ENCODE data around the gene PATL2. TPM values are rescaled to one million over a fixed set of nuclear protein-coding genes. Genes with fewer than 3 reads are reported as not detected.

Gene PATL2
- total RNA-seq, 1 donor from 2014 or later, result 11.1 TPM

- intact Hi-C loops (cut with micrococcal nuclease), result loop anchor here (1.0 kb wide), 1 partner anchor 9 kb away; no protein-coding TSS in a partner anchor
- H3K27ac Mint-ChIP-seq, result peak overlapping the region; percentile 93
- H3K4me1 Mint-ChIP-seq (ENCODE audit: low read depth), result peaks cover 70% of the 10 kb centered on the region
- H3K9me3 Mint-ChIP-seq, result no peaks in the 10 kb centered on the region
- peaks cover 4% of the 10 kb centered on the region for H3K36me3 Mint-ChIP-seq (ENCODE audit: low read depth)
- no peaks in the 10 kb centered on the region for H3K27me3 Mint-ChIP-seq (ENCODE audit: insufficient read depth)
- H3K4me3 Mint-ChIP-seq, result peak overlapping the region; percentile 78
- DNase-seq (ENCODE audit: low spot score), result no peak
Measured at GRCh38 chr15:44666210-44667038, 44.7 kb downstream of the PATL2 start.

- peak; percentile 94 for DNase-seq (ENCODE audit: low spot score)
- Mint-ChIP-seq H3K4me3 (peak within 1 kb of the TSS; percentile 95), H3K9me3 (no peaks in the 10 kb centered on the region), H3K4me1 (ENCODE audit: low read depth) (peaks cover 60% of the 10 kb centered on the region), H3K36me3 (ENCODE audit: low read depth) (peaks cover 12% of the 10 kb centered on the region), H3K27me3 (ENCODE audit: insufficient read depth) (no peaks in the 10 kb centered on the region), H3K27ac (peak within 1 kb of the TSS; percentile 94)
- intact Hi-C loops (cut with micrococcal nuclease), result loop anchor here (1.0 to 5.0 kb wide), 7 partner anchors 20 to 126 kb away; partner anchors contain the start of genes B2M, EIF3J and PATL2
Measured at GRCh38 chr15:44663410-44664308, 47.5 kb downstream of the PATL2 start, which contains the start of gene SPG11. Gene SPG11 (minus strand): TSS chr15:44663662. CDS start chr15:44663647, 15 bp downstream.

- DNase-seq (ENCODE audit: low spot score), result peak; percentile 80
- intact Hi-C loops (cut with micrococcal nuclease), result loop anchor here (1.0 to 5.0 kb wide), 8 partner anchors 21 to 126 kb away; partner anchors contain the start of genes B2M, EIF3J and PATL2
- peaks cover 52% of the 10 kb centered on the region for H3K4me1 Mint-ChIP-seq (ENCODE audit: low read depth)
Measured at GRCh38 chr15:44662478-44663409, 48.4 kb downstream of the PATL2 start.

GRCh38 chr15:44661576-44661975, 49.5 kb downstream of the PATL2 start:
- no peaks in the 10 kb centered on the region for H3K9me3 Mint-ChIP-seq

More at GRCh38 chr15:44662478-44663409, 48.4 kb downstream of the PATL2 start:
- Mint-ChIP-seq H3K4me3 (peak overlapping the region; percentile 95), H3K27ac (peak overlapping the region; percentile 94), H3K9me3 (no peaks in the 10 kb centered on the region), H3K36me3 (ENCODE audit: low read depth) (peaks cover 13% of the 10 kb centered on the region), H3K27me3 (ENCODE audit: insufficient read depth) (no peaks in the 10 kb centered on the region)

GRCh38 chr15:44659056-44659455, 52.1 kb downstream of the PATL2 start:
- intact Hi-C loops (cut with micrococcal nuclease), result no loop called here
- Mint-ChIP-seq H3K27ac (no peak overlapping the region), H3K27me3 (ENCODE audit: insufficient read depth) (no peaks in the 10 kb centered on the region), H3K4me3 (no peak overlapping the region), H3K9me3 (no peaks in the 10 kb centered on the region), H3K36me3 (ENCODE audit: low read depth) (peaks cover 27% of the 10 kb centered on the region), H3K4me1 (ENCODE audit: low read depth) (peaks cover 31% of the 10 kb centered on the region)
- DNase-seq (ENCODE audit: low spot score), result no peak

More at GRCh38 chr15:44661576-44661975, 49.5 kb downstream of the PATL2 start:
- Mint-ChIP-seq H3K36me3 (ENCODE audit: low read depth) (peaks cover 16% of the 10 kb centered on the region), H3K4me3 (peak overlapping the region; percentile 37), H3K27ac (peak overlapping the region; percentile 72), H3K27me3 (ENCODE audit: insufficient read depth) (no peaks in the 10 kb centered on the region), H3K4me1 (ENCODE audit: low read depth) (peaks cover 44% of the 10 kb centered on the region)
- DNase-seq (ENCODE audit: low spot score), result no peak
- intact Hi-C loops (cut with micrococcal nuclease), result loop anchor here (2.0 to 5.0 kb wide), 2 partner anchors 15 to 124 kb away; partner anchors contain the start of gene EIF3J

GRCh38 chr15:44657378-44657777, 53.7 kb downstream of the PATL2 start:
- H3K27me3 Mint-ChIP-seq (ENCODE audit: insufficient read depth), result no peaks in the 10 kb centered on the region
- H3K27ac Mint-ChIP-seq, result no peak overlapping the region
- peaks cover 27% of the 10 kb centered on the region for H3K4me1 Mint-ChIP-seq (ENCODE audit: low read depth)
- H3K9me3 Mint-ChIP-seq, result no peaks in the 10 kb centered on the region
- intact Hi-C loops (cut with micrococcal nuclease), result no loop called here
- peaks cover 35% of the 10 kb centered on the region for H3K36me3 Mint-ChIP-seq (ENCODE audit: low read depth)
- DNase-seq (ENCODE audit: low spot score), result no peak
- no peak overlapping the region for H3K4me3 Mint-ChIP-seq

GRCh38 chr15:44656913-44657312, 54.2 kb downstream of the PATL2 start:
- no peaks in the 10 kb centered on the region for H3K27me3 Mint-ChIP-seq (ENCODE audit: insufficient read depth)
- H3K9me3 Mint-ChIP-seq, result no peaks in the 10 kb centered on the region
- no peak overlapping the region for H3K4me3 Mint-ChIP-seq
- intact Hi-C loops (cut with micrococcal nuclease), result no loop called here
- peaks cover 39% of the 10 kb centered on the region for H3K36me3 Mint-ChIP-seq (ENCODE audit: low read depth)
- no peak overlapping the region for H3K27ac Mint-ChIP-seq
- H3K4me1 Mint-ChIP-seq (ENCODE audit: low read depth), result peaks cover 27% of the 10 kb centered on the region
- DNase-seq (ENCODE audit: low spot score), result no peak

GRCh38 chr15:44656298-44656697, 54.8 kb downstream of the PATL2 start:
- peak overlapping the region; percentile 13 for H3K27ac Mint-ChIP-seq
- peaks cover 27% of the 10 kb centered on the region for H3K4me1 Mint-ChIP-seq (ENCODE audit: low read depth)
- intact Hi-C loops (cut with micrococcal nuclease), result no loop called here
- peaks cover 44% of the 10 kb centered on the region for H3K36me3 Mint-ChIP-seq (ENCODE audit: low read depth)
- H3K9me3 Mint-ChIP-seq, result no peaks in the 10 kb centered on the region
- H3K27me3 Mint-ChIP-seq (ENCODE audit: insufficient read depth), result no peaks in the 10 kb centered on the region
- DNase-seq (ENCODE audit: low spot score), result no peak
- no peak overlapping the region for H3K4me3 Mint-ChIP-seq

GRCh38 chr15:44654858-44655257, 56.3 kb downstream of the PATL2 start:
- Mint-ChIP-seq H3K36me3 (ENCODE audit: low read depth) (peaks cover 48% of the 10 kb centered on the region), H3K27ac (no peak overlapping the region), H3K9me3 (no peaks in the 10 kb centered on the region), H3K4me3 (no peak overlapping the region), H3K27me3 (ENCODE audit: insufficient read depth) (no peaks in the 10 kb centered on the region), H3K4me1 (ENCODE audit: low read depth) (peaks cover 17% of the 10 kb centered on the region)
- no peak for DNase-seq (ENCODE audit: low spot score)
- intact Hi-C loops (cut with micrococcal nuclease), result no loop called here

- intact Hi-C loops (cut with micrococcal nuclease), result loop anchor here (2.0 kb wide), 2 partner anchors 13 to 15 kb away; no protein-coding TSS in a partner anchor
- H3K4me1 Mint-ChIP-seq (ENCODE audit: low read depth), result peaks cover 42% of the 10 kb centered on the region
- no peak for DNase-seq (ENCODE audit: low spot score)
- H3K36me3 Mint-ChIP-seq (ENCODE audit: low read depth), result peaks cover 64% of the 10 kb centered on the region
- H3K4me3 Mint-ChIP-seq, result no peak overlapping the region
- H3K27ac Mint-ChIP-seq, result no peak overlapping the region
- no peaks in the 10 kb centered on the region for H3K27me3 Mint-ChIP-seq (ENCODE audit: insufficient read depth)
- H3K9me3 Mint-ChIP-seq, result peaks cover 16% of the 10 kb centered on the region
Measured at GRCh38 chr15:44647637-44648036, 63.5 kb downstream of the PATL2 start.

GRCh38 chr15:44647036-44647435, 64.1 kb downstream of the PATL2 start:
- Mint-ChIP-seq H3K4me1 (ENCODE audit: low read depth) (peaks cover 42% of the 10 kb centered on the region), H3K9me3 (peaks cover 16% of the 10 kb centered on the region), H3K36me3 (ENCODE audit: low read depth) (peaks cover 62% of the 10 kb centered on the region), H3K4me3 (no peak overlapping the region), H3K27me3 (ENCODE audit: insufficient read depth) (no peaks in the 10 kb centered on the region), H3K27ac (peak overlapping the region; percentile 19)
- intact Hi-C loops (cut with micrococcal nuclease), result loop anchor here (2.0 kb wide), 2 partner anchors 14 kb away; no protein-coding TSS in a partner anchor
- DNase-seq (ENCODE audit: low spot score), result no peak
